Left renal pelvis (tissue), 4 donors: ENCODE data around the gene SETD1B. TPM values are rescaled to one million over a fixed set of nuclear protein-coding genes. Genes with fewer than 3 reads are reported as not detected.
"Not testable (repeated sequence)": the region's sequence is repeated elsewhere in the genome, so short reads cannot be mapped to it uniquely, and the experiment has no call there.

Experiments
- DNase-seq, 4 donors: peaks; one replicate each; pipeline ENCODE4 v3.0.0-alpha.2; 2013; ENCODE audit warnings: low read depth in 4 of 4, low spot score in 3 of 4
- polyA plus RNA-seq, 4 donors: library from polyadenylated mRNA; unstranded; fragments of 120-200 nt; gene quantifications; one replicate each; pipeline ENCODE4 v1.2.1, GENCODE V29; 2013; ENCODE audit not compliant: insufficient read length in 4 of 4

Gene SETD1B
- polyA plus RNA-seq: 10 to 100 TPM; 12.2 to 19.2 (median 14.5) TPM

GRCh38 chr12:121803861-121804416 lies at the start of gene SETD1B:
SETD1B (plus strand) TSS chr12:121804009; CDS start chr12:121804738, 729 bp downstream.
- no peak for DNase-seq

- DNase-seq: no peak
Measured at GRCh38 chr12:121754836-121755235, 49.0 kb upstream of the SETD1B start.

GRCh38 chr12:121755591-121755990 lies 48.2 kb upstream of the SETD1B start:
- DNase-seq: no peak

DNA sequence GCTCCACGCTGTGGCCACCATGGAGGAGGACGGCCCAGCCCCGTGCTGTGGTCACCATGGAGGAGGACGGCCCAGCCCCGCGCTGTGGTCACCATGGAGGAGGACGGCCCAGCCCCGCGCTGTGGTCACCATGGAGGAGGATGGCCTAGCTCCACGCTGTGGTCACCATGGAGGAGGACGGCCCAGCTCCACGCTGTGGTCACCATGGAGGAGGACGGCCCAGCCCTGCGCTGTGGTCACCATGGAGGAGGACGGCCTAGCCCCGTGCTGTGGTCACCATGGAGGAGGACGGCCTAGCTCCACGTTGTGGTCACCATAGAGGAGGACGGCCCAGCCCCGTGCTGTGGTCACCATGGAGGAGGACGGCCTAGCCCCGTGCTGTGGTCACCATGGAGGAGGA lies 45.3 kb upstream of the SETD1B start:
- not testable (repeated sequence) for DNase-seq

GRCh38 chr12:121762269-121762668 lies 41.5 kb upstream of the SETD1B start:
- no peak for DNase-seq

GRCh38 chr12:121764808-121765207 lies 39.0 kb upstream of the SETD1B start:
- DNase-seq: no peak

DNA sequence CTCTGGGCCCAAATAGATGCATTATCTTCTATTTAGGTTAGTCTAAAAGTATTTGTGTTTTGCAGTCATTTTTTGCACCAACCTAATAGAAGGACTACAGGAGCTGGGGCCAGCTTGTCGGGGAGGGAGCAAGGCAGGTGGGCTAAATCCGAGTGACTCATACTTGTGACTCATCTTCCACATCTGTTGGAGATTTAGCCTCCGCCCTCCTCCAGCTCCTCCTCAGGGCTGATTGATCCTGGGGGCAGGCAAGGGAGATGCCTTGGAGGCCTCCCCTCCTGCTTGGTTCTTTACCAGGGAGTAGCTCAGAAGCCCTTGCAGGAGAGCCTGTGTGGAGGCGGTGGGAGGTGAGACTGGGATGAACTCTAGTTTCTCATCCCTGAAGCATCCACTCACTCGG lies 38.2 kb upstream of the SETD1B start:
- no peak for DNase-seq

GRCh38 chr12:121766290-121767039 lies 37.3 kb upstream of the SETD1B start:
- DNase-seq: no peak

GRCh38 chr12:121767525-121768016 lies 36.2 kb upstream of the SETD1B start:
- DNase-seq: no peak

DNA sequence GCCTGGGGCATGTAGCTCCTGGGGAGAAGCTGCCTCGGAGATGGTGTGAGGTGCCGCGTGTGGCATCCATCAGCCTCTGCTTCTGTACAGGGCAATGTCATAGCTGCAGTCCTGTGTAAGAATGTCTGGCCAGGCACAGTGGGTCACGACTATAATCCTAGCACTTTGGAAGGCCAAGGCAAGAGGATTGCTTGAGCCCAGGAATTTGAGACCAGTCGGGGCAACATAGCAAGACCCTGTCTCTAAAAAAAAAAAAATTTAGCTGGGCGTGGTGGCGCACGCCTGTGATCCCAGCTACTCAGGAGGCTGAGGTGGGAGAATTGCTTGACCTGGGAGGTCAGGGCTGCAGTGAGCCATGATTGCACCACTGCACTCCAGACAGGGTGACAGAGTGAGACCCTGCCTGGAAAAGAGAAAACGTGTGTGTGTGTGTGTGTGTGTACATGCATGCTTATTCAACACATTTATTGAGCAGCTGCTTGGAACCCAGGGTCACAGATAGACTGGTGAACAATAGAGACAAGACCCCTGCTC lies 34.4 kb upstream of the SETD1B start:
- no peak for DNase-seq

DNA sequence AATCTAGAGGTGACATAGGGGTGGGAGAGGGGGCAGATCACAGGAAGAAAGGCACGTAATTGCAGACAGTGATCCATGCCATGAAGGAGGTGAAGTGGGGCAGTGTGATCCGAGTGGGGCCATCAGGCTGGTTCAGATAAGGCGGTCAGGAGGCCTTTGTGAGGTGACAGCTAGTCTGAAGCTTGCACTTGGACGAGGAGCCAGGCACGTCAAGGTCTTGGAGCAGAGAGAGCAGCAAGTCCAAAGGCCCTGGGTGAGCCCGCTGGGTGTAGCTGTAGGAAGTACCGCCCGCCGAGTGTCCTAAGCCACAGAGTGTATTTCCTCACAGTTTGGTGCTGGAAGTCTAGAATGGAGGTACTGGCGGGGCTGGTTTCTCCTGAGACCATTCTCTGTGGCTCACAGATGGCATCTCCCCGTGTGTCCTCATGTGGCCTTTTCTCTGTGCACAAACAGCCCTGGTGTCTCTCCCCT lies 33.9 kb upstream of the SETD1B start:
- DNase-seq: no peak

- DNase-seq: no peak
Measured at GRCh38 chr12:121770388-121770787, 33.4 kb upstream of the SETD1B start.

- DNase-seq: no peak
Measured at GRCh38 chr12:121770813-121771625, 32.8 kb upstream of the SETD1B start.

GRCh38 chr12:121773011-121773777 lies 30.6 kb upstream of the SETD1B start:
- no peak for DNase-seq

- DNase-seq: no peak
Measured at GRCh38 chr12:121774968-121775474, 28.8 kb upstream of the SETD1B start.

DNA sequence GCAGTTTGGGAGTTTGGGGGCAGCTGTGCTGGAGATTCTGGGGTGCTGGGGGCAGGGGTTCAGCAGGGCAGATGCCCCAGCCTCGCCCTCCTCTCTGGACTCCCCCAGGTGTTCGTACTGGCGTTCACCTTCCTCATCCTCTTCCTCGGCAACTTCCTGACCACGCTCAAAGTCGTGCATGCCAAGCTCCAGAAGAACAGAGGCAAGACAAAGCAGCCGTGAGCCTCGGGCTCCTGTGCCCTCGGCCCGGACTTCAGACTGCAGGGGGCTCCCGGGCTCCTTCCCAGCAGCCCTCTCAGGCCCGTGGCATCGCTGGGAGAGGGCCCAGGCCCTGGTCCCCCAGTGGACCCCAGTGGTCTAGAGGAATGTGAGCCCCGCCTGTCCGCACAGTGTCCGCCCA lies 28.3 kb upstream of the SETD1B start:
- DNase-seq: no peak

- no peak for DNase-seq
Measured at GRCh38 chr12:121776190-121777098, 27.4 kb upstream of the SETD1B start.

- DNase-seq: no peak
Measured at GRCh38 chr12:121778567-121779421, 25.0 kb upstream of the SETD1B start.
